DND-41 (cell line): ENCODE data around the gene CARMIL3.

Source experiments
- ATAC-seq: fragments of 200-7000 bp; cut with Tn5 transposase; 3 replicates; pipeline ENCODE4 v1.9.1; 2021; ENCODE audit warnings: low read depth; ENCODE audit not compliant: insufficient read depth
- DNase-seq: peaks from one replicate; pipeline ENCODE4 v3.0.0-alpha.2; 2020
- H2AFZ ChIP-seq: 2 replicates; pipeline ENCODE4 v1.6.0; 2012; ENCODE audit warnings: low read depth, low read length
- H3K27ac ChIP-seq: 2 replicates; pipeline ENCODE4 v1.5.1; 2012; ENCODE audit warnings: low read length, inconsistent platforms
- H3K27me3 ChIP-seq: fragments of 200-600 bp; sonication (generic); 2 replicates; pipeline ENCODE4 v1.6.0; 2012; ENCODE audit warnings: low read length, mild to moderate bottlenecking, inconsistent platforms; ENCODE audit not compliant: insufficient read depth, poor library complexity
- H3K36me3 ChIP-seq: 2 replicates; pipeline ENCODE4 v1.5.1; 2012; ENCODE audit warnings: low read length, inconsistent platforms; ENCODE audit not compliant: insufficient read depth
- H3K4me1 ChIP-seq: 2 replicates; pipeline ENCODE4 v1.5.1; 2012; ENCODE audit warnings: mild to moderate bottlenecking, low read length; ENCODE audit not compliant: insufficient read depth
- H3K4me2 ChIP-seq: 2 replicates; pipeline ENCODE4 v1.6.0; 2012; ENCODE audit warnings: mild to moderate bottlenecking, moderate library complexity, low read length, inconsistent platforms; ENCODE audit not compliant: insufficient read depth
- H3K4me3 ChIP-seq, 2 experiments: fragments of 200-600 bp in 1 of 2; shearing (Covaris generic) in 1 of 2; 2 replicates each; pipeline ENCODE4 v1.5.1; 2012 to 2016; ENCODE audit warnings: inconsistent platforms in 2 of 2, low read length in 2 of 2, mild to moderate bottlenecking in 2 of 2, low read depth in 1 of 2, moderate library complexity in 1 of 2
- H3K79me2 ChIP-seq: 2 replicates; pipeline ENCODE4 v1.6.0; 2012; ENCODE audit warnings: low read length, inconsistent platforms; ENCODE audit not compliant: insufficient read depth
- H3K9ac ChIP-seq: 2 replicates; pipeline ENCODE4 v1.6.0; 2012; ENCODE audit warnings: low read depth, mild to moderate bottlenecking, inconsistent platforms, low read length, moderate library complexity
- H3K9me3 ChIP-seq: 2 replicates; pipeline ENCODE4 v1.5.1; 2012; ENCODE audit warnings: low read length, moderate library complexity, mild to moderate bottlenecking, inconsistent platforms; ENCODE audit not compliant: insufficient read depth, severe bottlenecking
- H4K20me1 ChIP-seq: 2 replicates; pipeline ENCODE4 v1.6.0; 2012; ENCODE audit warnings: low read length; ENCODE audit not compliant: insufficient read depth
- CTCF ChIP-seq: IDR thresholded peaks from 2 replicates; pipeline ENCODE4 v1.5.1; 2012; ENCODE audit warnings: borderline replicate concordance, low read length, moderate library complexity, mild to moderate bottlenecking; ENCODE audit not compliant: poor library complexity, severe bottlenecking; ENCODE audit errors: extremely low read depth
- EZH2 ChIP-seq: IDR thresholded peaks from 3 replicates; pipeline ENCODE4 v1.6.1; 2012; ENCODE audit warnings: borderline replicate concordance, low read depth, mild to moderate bottlenecking, moderate library complexity, low read length, inconsistent platforms; ENCODE audit not compliant: severe bottlenecking

The CARMIL3 gene

GRCh38 chr14:24059841-24060388, 8.1 kb downstream of the CARMIL3 start:
- H3K27ac ChIP-seq, result no peak overlapping the region
- H2AFZ ChIP-seq, result no peak overlapping the region
- no peaks in the 10 kb centered on the region for H3K27me3 ChIP-seq
- no peak overlapping the region for H3K4me2 ChIP-seq
- H3K4me3 ChIP-seq, result no peak overlapping the region
- ATAC-seq (no peak), DNase-seq (no peak)
- H4K20me1 ChIP-seq, result no peaks in the 10 kb centered on the region
- H3K4me1 ChIP-seq, result no peaks in the 10 kb centered on the region
- H3K79me2 ChIP-seq, result no peaks in the 10 kb centered on the region
- no peaks in the 10 kb centered on the region for H3K36me3 ChIP-seq
- H3K9ac ChIP-seq, result no peak overlapping the region
- TF ChIP-seq EZH2, result no peak
- H3K9me3 ChIP-seq, result no peaks in the 10 kb centered on the region

GRCh38 chr14:24060443-24060842, 8.6 kb downstream of the CARMIL3 start:
- Histone ChIP-seq H3K4me2 (no peak overlapping the region), H3K9me3 (no peaks in the 10 kb centered on the region), H2AFZ (no peak overlapping the region), H3K9ac (no peak overlapping the region), H3K4me3 (no peak overlapping the region), H3K27me3 (no peaks in the 10 kb centered on the region), H3K79me2 (no peaks in the 10 kb centered on the region), H4K20me1 (no peaks in the 10 kb centered on the region), H3K27ac (no peak overlapping the region), H3K4me1 (no peaks in the 10 kb centered on the region), H3K36me3 (no peaks in the 10 kb centered on the region)
- no peak for DNase-seq
- no peak for ATAC-seq
- TF ChIP-seq EZH2, result no peak
- TF ChIP-seq CTCF, result no peak

GRCh38 chr14:24060984-24061913, 9.4 kb downstream of the CARMIL3 start:
- Histone ChIP-seq H3K4me3 (no peak overlapping the region), H4K20me1 (no peaks in the 10 kb centered on the region), H3K27me3 (no peaks in the 10 kb centered on the region), H3K9ac (no peak overlapping the region), H3K27ac (no peak overlapping the region), H3K4me1 (no peaks in the 10 kb centered on the region), H3K9me3 (no peaks in the 10 kb centered on the region), H3K36me3 (no peaks in the 10 kb centered on the region), H3K4me2 (no peak overlapping the region), H3K79me2 (no peaks in the 10 kb centered on the region), H2AFZ (no peak overlapping the region)
- ATAC-seq (no peak), DNase-seq (no peak)
- TF ChIP-seq CTCF (no peak), EZH2 (no peak)

- H3K36me3 ChIP-seq, result no peaks in the 10 kb centered on the region
- TF ChIP-seq CTCF (no peak), EZH2 (no peak)
Observed at GRCh38 chr14:24062216-24062980, 10.6 kb downstream of the CARMIL3 start.

More at GRCh38 chr14:24062216-24062980, 10.6 kb downstream of the CARMIL3 start:
- no peak for ATAC-seq
- H3K27ac ChIP-seq, result no peak overlapping the region
- no peaks in the 10 kb centered on the region for H3K4me1 ChIP-seq
- H3K4me3 ChIP-seq, result no peak overlapping the region
- H3K4me2 ChIP-seq, result no peak overlapping the region
- no peaks in the 10 kb centered on the region for H3K27me3 ChIP-seq
- H3K9me3 ChIP-seq, result no peaks in the 10 kb centered on the region
- H4K20me1 ChIP-seq, result no peaks in the 10 kb centered on the region
- no peaks in the 10 kb centered on the region for H3K79me2 ChIP-seq
- DNase-seq, result no peak
- no peak overlapping the region for H3K9ac ChIP-seq
- no peak overlapping the region for H2AFZ ChIP-seq
